GM12801 (cell line): ENCODE measurements around the gene C1QTNF6.

ENCODE experiments used
- TF ChIP-seq, protein P1 (sequence below): IDR thresholded peaks from one replicate; pipeline ENCODE4 v1.5.1; 2011; ENCODE audit warnings: control low read depth; ENCODE audit not compliant: insufficient read length; ENCODE audit errors: extremely low read depth

C1QTNF6 gene

DNA sequence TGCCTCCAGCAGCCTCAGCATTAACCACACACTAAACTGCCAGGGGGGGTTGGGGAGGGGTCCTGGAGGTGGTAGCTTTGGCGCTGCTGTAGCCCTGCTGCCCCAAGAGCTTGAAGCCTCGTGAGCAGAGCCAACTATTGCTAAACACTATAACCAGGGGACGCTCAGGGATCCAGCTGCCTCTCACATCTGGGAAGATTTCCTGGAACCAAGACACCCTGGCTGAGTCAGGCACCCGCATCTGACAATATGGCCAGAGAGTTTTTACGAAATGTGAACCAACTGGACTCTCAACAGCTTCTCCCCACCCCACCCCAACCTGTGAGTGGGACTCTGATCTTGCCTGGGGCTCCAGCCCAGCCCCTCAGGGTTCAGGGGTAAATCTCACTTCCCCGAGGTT is 14.3 kb downstream of the C1QTNF6 start:
- TF ChIP-seq, protein P1, sequence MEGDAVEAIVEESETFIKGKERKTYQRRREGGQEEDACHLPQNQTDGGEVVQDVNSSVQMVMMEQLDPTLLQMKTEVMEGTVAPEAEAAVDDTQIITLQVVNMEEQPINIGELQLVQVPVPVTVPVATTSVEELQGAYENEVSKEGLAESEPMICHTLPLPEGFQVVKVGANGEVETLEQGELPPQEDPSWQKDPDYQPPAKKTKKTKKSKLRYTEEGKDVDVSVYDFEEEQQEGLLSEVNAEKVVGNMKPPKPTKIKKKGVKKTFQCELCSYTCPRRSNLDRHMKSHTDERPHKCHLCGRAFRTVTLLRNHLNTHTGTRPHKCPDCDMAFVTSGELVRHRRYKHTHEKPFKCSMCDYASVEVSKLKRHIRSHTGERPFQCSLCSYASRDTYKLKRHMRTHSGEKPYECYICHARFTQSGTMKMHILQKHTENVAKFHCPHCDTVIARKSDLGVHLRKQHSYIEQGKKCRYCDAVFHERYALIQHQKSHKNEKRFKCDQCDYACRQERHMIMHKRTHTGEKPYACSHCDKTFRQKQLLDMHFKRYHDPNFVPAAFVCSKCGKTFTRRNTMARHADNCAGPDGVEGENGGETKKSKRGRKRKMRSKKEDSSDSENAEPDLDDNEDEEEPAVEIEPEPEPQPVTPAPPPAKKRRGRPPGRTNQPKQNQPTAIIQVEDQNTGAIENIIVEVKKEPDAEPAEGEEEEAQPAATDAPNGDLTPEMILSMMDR = no peak

DNA sequence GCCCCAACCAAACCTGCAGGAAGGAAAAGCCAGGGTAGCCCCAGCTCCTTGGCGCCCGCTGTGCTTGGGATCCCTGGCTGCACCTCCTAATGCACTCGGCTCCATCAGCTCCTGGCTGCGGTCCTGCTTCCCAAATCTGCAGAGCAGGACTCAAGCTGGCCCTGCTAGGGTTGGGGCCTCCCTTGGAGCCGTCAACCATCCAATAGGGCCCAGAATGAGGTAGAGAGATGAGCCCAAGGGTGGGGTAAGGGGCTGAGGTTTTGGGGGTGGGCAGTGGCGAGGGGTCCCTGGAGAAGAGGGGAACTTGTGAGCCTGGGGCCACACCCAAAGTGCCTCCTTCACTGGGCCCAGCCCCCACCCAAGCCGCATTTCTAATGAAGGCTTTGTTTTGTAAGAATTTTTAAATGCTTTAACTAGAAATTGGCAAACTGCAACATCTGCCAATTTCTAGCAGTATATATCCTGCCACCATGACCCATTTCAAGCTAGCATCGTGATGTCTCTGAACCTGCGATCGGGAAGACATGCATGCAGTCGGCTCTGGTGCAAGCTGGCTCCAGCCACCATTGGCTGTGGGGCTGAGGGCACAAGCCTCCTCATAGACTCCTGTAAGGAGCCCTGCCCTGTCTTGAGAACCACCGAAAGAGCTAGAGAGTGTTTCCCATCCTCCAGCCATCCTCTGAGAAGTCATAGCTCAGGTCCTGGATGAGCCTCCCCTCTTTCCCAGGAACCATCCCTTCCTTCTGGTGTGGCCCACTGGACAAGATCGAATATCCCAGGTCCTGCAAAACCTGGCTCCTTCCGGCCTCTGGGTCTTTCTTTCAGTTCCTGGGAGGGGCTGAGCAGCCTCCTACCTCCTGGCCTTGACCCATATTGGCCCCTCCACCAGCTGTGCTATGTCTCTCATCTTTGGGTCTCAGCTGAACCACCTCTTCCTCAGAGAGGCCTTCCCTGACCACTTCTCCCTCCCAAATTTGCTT is 15.5 kb downstream of the C1QTNF6 start:
- TF ChIP-seq, protein P1 = no peak

DNA sequence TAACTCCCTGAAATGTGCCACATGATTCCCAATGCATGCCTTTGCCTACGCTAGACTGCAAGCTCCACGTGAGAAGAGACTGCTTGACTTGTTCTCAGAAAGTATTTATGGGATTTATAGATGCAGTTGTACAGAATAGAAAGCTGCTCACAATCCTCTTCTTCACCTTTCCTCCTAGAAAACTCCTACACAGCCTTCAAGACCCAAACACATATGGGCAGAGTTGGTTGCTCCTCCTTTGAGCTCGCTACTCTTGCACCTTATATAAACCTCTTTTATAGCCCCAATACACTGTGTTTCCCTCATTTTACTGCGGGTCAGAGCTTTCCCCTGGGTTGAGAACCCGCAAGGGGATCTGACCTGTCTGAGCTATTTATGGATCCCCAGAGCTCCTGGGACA is 16.4 kb downstream of the C1QTNF6 start:
- TF ChIP-seq, protein P1 = no peak

DNA sequence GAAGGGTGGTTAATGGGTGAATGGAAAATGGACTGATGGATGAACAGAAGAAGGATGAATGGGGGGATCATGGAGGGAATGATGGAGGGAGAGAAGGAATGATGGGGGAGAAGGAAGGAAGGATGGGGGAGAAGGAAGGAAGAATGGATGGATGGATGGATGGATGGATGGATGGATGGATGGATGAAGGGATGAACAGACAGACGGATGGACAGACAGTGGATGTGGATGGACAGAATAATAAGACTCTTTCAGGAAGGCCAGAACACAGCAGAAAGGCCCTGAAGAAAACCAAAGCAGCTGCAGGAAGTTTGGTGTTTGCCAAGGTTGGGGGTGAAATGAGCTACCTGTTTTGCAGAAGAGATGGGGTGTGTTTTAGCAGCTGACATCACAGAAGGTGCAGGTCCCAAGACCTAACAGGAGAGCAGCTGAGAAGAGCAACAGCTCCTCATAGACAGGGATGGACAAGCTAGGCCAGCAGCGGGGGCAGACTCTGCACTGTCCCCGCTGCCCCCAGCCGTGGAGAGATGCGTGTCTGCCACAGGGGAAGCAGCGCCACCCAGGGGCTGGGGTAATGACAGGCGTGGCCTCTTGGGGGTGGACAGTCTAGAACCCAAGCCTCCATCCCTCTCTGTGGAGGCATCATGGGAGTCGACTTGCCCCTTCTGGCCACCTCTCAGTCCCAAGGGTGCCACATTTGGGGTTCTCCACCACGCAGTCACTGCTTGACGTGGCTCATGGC is 17.9 kb downstream of the C1QTNF6 start:
- TF ChIP-seq, protein P1 = no peak

DNA sequence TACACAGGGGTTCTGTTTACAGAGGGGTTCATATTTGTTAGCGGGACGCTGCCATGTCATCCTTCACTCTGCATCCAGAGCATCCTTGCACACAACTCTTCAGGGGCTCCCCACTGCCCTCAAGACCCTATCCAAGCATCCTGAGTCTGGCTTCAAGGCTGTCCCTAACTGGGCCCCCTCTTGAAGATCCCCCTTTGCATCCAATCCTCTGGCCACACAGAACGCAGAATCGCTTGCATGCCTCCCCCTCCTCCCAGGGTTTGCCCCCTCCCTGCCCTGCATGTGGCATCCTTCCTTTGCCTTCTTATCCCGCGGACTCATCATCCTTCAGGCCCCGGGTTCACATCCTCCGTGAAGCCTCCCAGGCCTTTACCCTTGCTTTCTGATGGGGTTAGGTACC is 18.6 kb downstream of the C1QTNF6 start:
- TF ChIP-seq, protein P1 = no peak

DNA sequence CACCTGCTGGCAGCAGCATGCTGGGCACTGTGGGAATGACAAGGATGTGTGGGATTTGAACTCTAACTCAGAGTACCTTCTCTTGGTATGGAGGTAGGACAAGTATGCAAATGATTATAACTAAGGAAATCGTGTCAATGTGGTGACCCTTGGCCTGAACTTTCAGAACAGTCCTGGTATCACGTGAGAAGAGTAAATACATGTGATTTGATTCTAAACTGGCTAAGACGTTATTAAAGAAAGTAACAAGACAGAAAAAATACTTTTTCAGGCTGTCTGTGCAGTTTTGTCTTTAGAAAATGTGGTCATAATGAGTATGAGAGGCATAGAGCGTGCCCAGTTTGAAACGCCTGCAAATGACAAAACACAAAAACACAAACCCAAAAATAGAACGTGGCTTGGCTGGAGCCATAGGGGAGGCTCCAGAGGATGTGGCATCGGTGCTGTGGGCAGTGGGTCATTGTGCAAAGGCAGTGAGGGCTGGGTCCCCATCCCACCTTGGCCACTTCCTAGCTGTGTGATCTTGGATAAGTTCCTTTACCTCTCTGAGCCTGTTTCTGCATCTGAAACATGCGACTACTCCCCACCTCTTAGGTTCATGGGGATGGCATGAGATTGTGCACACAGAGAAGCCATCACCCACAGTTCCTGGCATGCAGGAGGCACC is 19.9 kb downstream of the C1QTNF6 start:
- TF ChIP-seq, protein P1 = no peak

DNA sequence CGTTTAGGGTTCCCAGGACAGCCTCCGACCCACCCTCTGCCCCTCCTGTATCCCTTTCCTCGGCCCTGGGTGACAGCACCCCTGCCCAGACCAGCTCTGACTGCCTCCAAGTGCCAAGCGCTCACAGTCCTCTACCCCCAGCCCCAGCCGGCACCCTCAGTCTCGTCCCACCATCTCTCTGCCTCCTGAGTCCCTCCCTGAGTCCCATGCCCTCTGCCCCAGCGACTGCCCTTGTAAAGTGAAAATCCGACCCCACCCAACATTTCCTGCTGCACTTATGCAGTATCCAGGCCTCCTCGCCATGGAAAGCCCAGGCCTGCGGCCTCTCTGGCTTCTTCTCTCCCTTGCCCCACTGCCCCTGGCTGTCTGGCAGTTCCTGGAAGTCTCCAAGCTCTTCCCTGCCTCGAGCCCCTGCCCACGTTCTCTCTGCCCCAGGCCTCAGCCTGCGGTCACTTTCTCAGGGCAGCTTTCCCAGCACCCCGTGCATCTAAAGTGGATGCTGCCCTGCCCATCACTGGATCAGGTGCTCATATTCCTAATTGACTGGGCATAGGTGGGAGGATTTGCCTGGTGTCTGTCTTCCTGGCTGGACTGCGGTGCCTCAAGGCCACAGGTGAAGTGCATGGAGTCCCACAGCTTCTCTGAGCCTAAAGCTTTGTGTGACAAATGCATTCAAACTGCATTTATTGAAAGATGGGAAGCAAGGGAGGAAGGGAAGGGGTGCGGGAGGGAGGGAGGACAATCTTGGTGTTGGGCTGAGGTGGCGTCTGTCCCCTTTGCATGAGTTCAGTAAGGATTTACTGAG is 20.7 kb downstream of the C1QTNF6 start:
- TF ChIP-seq, protein P1 = no peak
